ENCODE measurements around the gene ZSCAN26.

GRCh38 chr6:28269492-28269891, 2.5 kb downstream of the ZSCAN26 start:
- TF ChIP-seq POLR2A (IDR thresholded peaks at IDR 0.05) = no peak
- TF ChIP-seq, protein P1, sequence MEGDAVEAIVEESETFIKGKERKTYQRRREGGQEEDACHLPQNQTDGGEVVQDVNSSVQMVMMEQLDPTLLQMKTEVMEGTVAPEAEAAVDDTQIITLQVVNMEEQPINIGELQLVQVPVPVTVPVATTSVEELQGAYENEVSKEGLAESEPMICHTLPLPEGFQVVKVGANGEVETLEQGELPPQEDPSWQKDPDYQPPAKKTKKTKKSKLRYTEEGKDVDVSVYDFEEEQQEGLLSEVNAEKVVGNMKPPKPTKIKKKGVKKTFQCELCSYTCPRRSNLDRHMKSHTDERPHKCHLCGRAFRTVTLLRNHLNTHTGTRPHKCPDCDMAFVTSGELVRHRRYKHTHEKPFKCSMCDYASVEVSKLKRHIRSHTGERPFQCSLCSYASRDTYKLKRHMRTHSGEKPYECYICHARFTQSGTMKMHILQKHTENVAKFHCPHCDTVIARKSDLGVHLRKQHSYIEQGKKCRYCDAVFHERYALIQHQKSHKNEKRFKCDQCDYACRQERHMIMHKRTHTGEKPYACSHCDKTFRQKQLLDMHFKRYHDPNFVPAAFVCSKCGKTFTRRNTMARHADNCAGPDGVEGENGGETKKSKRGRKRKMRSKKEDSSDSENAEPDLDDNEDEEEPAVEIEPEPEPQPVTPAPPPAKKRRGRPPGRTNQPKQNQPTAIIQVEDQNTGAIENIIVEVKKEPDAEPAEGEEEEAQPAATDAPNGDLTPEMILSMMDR (IDR thresholded peaks at IDR 0.05) = no peak

Measured in right lobe of liver (tissue), 4 donors.